ENCODE results near the gene NFAT5.

DNA sequence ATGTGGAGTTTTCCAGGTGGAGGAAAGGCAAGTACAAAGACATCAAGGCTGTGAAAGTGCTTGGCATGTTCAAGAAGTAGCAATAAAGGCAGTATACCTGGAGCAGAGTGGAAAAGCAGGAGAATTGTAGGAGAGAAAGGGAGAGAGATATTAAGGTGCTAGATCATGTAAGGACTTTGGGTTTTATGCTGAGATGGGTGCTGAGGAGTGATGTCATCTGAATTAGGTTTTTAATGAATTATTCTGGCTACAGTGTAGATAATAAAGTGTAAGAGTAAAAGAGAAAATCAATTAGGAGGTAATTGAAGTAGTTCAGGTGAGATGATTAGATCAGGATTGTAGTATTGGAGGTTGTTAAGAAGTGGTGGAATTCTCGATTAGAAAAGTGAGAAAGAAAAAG lies 34.0 kb downstream of the NFAT5 start:
- TF ChIP-seq TCF12 (IDR thresholded peaks at IDR 0.05; ENCODE audit: low read depth) (no peak), CREB1 (IDR thresholded peaks at IDR 0.05; ENCODE audit: low read depth) (no peak), EP300 (IDR thresholded peaks at IDR 0.05; ENCODE audit: borderline replicate concordance) (no peak)

Data from Ishikawa (cell line).